COLO829 (cell line): ENCODE data around the gene SCAF11.
"Not testable (repeated sequence)": the region's sequence is repeated elsewhere in the genome, so short reads cannot be mapped to it uniquely, and the experiment has no call there.

Source experiments
- DNase-seq: peaks from one replicate; pipeline ENCODE4 v3.0.0; 2012; ENCODE audit warnings: low spot score

The SCAF11 gene

GRCh38 chr12:45990468-45991283, at the start of gene SCAF11:
Gene SCAF11 (minus strand): TSS chr12:45990574. CDS start chr12:45964167, 26,407 bp downstream.
- DNase-seq = peak; percentile 97

GRCh38 chr12:46037066-46037465, 46.7 kb upstream of the SCAF11 start:
- not testable (repeated sequence) for DNase-seq

- DNase-seq = no peak
Measured at GRCh38 chr12:46027172-46027571, 36.8 kb upstream of the SCAF11 start.

GRCh38 chr12:46024099-46024498, 33.7 kb upstream of the SCAF11 start:
- no peak for DNase-seq

GRCh38 chr12:46020768-46021167, 30.4 kb upstream of the SCAF11 start:
- no peak for DNase-seq

GRCh38 chr12:46018712-46019111, 28.3 kb upstream of the SCAF11 start:
- not testable (repeated sequence) for DNase-seq

- DNase-seq = not testable (repeated sequence)
Measured at GRCh38 chr12:46017866-46018375, 27.5 kb upstream of the SCAF11 start.

GRCh38 chr12:46005823-46006222, 15.4 kb upstream of the SCAF11 start:
- DNase-seq = no peak

- peak; percentile 13 for DNase-seq
Measured at GRCh38 chr12:46005151-46005797, 14.9 kb upstream of the SCAF11 start.

- DNase-seq = no peak
Measured at GRCh38 chr12:46004715-46005114, 14.3 kb upstream of the SCAF11 start.

- not testable (repeated sequence) for DNase-seq
Measured at GRCh38 chr12:46000076-46000475, 9.7 kb upstream of the SCAF11 start.

GRCh38 chr12:45994736-45995135, 4.4 kb upstream of the SCAF11 start:
- DNase-seq = peak; percentile 68

GRCh38 chr12:45991284-45992249, 1.2 kb upstream of the SCAF11 start:
- DNase-seq = peak; percentile 55

GRCh38 chr12:45989721-45990467, 480 bp downstream of the SCAF11 start:
- DNase-seq = no peak

- no peak for DNase-seq
Measured at GRCh38 chr12:45989287-45989686, 1.1 kb downstream of the SCAF11 start.

- DNase-seq = no peak
Measured at GRCh38 chr12:45988264-45988663, 2.1 kb downstream of the SCAF11 start.

GRCh38 chr12:45987340-45987727, 3.0 kb downstream of the SCAF11 start:
- no peak for DNase-seq

- no peak for DNase-seq
Measured at GRCh38 chr12:45986641-45987339, 3.6 kb downstream of the SCAF11 start.

- DNase-seq = no peak
Measured at GRCh38 chr12:45981075-45981837, 9.1 kb downstream of the SCAF11 start.

- no peak for DNase-seq
Measured at GRCh38 chr12:45980540-45980939, 9.8 kb downstream of the SCAF11 start.
